Heart left ventricle (tissue), 16 donors: Measurements from ENCODE around the gene OSGEP. TPM values are rescaled to one million over a fixed set of nuclear protein-coding genes. Genes with fewer than 3 reads are reported as not detected.

Source experiments
- ATAC-seq, 4 donors: fragments of 200-7000 bp; cut with Tn5 transposase; one replicate each; pipeline ENCODE4 v1.9.1; 2020 to 2022; ENCODE audit warnings: moderate library complexity in 4 of 4, mild to moderate bottlenecking in 3 of 4, moderate number of reproducible peaks in 1 of 4
- DNase-seq, 5 donors: peaks; one replicate each; pipeline ENCODE4 v3.0.0-alpha.2; 2020
- H3K27ac ChIP-seq, 12 donors: fragments of 200-600 bp; sonication (generic) in 4 of 12; one replicate each; pipeline versions ENCODE4 v1.5.0 to v1.8.0; 2016 to 2022; ENCODE audit warnings: mild to moderate bottlenecking in 2 of 12
- H3K27me3 ChIP-seq, 9 donors: fragments of 200-600 bp; sonication (generic) in 2 of 9; one replicate each; pipeline versions ENCODE4 v1.5.1 to v1.8.0; 2016 to 2022; ENCODE audit warnings: mild to moderate bottlenecking in 3 of 9
- H3K36me3 ChIP-seq, 9 donors: fragments of 200-600 bp; sonication (generic) in 2 of 9; one replicate each; pipeline versions ENCODE4 v1.5.0 to v1.8.0; 2018 to 2022; ENCODE audit warnings: mild to moderate bottlenecking in 2 of 9
- H3K4me1 ChIP-seq, 12 donors: fragments of 200-600 bp; sonication (generic) in 4 of 12; one replicate each; pipeline versions ENCODE4 v1.5.0 to v1.8.0; 2016 to 2022; ENCODE audit warnings: mild to moderate bottlenecking in 3 of 12
- H3K4me3 ChIP-seq, 12 donors: fragments of 200-600 bp; sonication (generic) in 4 of 12; one replicate each; pipeline versions ENCODE4 v1.5.0 to v1.8.0; 2017 to 2022; ENCODE audit warnings: mild to moderate bottlenecking in 9 of 12, moderate library complexity in 4 of 12
- H3K9me3 ChIP-seq, 12 donors: fragments of 200-600 bp; sonication (generic) in 4 of 12; one replicate each; pipeline versions ENCODE4 v1.5.0 to v1.8.0; 2016 to 2022; ENCODE audit warnings: mild to moderate bottlenecking in 1 of 12
- POLR2A ChIP-seq, 2 donors: fragments of 450-650 bp; IDR thresholded peaks; one replicate each; pipeline ENCODE4 v1.6.1; 2017; ENCODE audit warnings: antibody characterized with exemption in 2 of 2, mild to moderate bottlenecking in 2 of 2, moderate library complexity in 2 of 2
- WGBS, 4 donors: extraction: QIAGEN DNeasy Blood & Tissue Kit in 2 of 4; methylation state at CpG; one replicate each; pipeline versions ENCODE4 v1.1.5 to v1.1.7; 2013 to 2018; 5-methylcytosine and 5-hydroxymethylcytosine counted together
- intact Hi-C, 10 donors: fragments of 100-400 bp; cut with DNase I; formaldehyde crosslinking; loops; one replicate each; pipeline versions ENCODE4 v1.11.1 to v1.14.2; 2022
- polyA plus RNA-seq, 2 donors: library from polyadenylated mRNA; stranded (reverse); fragments of 200-250 nt; gene quantifications; one replicate each; pipeline ENCODE4 v1.2.3, GENCODE V29; 2013
- total RNA-seq, 9 donors: library from RNA; depleted of rRNA in 2 of 9; stranded (reverse); fragments of >200 nt in 2 of 9; fragmentation: NEBNext Ultra II Directional in 3 of 9; extraction: Animal tissue kit (Norgen Biotek cat#: 25700) in 3 of 9; gene quantifications; one replicate each; pipeline versions ENCODE4 v1.1.0 to v1.2.4, GENCODE V29; 2016 to 2023
- TF ChIP-seq, protein P1 (sequence below), 12 donors: fragments of 200-600 bp; sonication (generic) in 4 of 12; IDR thresholded peaks; one replicate each; pipeline versions ENCODE4 v1.5.0 to v1.8.0; 2018 to 2022; ENCODE audit warnings: antibody characterized with exemption in 12 of 12, mild to moderate bottlenecking in 5 of 12
- donor health status: ischemic (EF 13 %, LVEDD 7.1; RV severe dilation, severe dysfunction).
- donor health status: healthy with polysubstance abuse.
- donor health status: DM: no; HTN: yes; CAD: no.
- donor health status: DM: no; HTN: no; CAD: no.
- donor health status: ischemic (EF 25% LVEDD 6.9; RV normal size, moderate dysfunction).
- donor health status: ischemic (EF 25% LVEDD 5.7; RV mildly dilated, moderate dysfunction).
- donor health status: healthy.
- donor health status: DM: yes; HTN: yes; CAD: no.
- donor health status: ischemic (EF 35%, LVEDD 5.7; RV mildly dilated, moderate dysfunction).
- donor health status: nonischemic (EF 11% LVEDD 7.7; RV severe dilation, severe dysfunction).
- donor health status: DM: yes; HTN: yes; CAD: no.
- donor health status: PGD.
- donor health status: ischemic (EF 29% LVEDD 5.4; RV normal size, mild dysfunction).
- donor health status: nonischemic (EF 23%, LVEDD 6.1; RV moderate dilation, normal function).

The OSGEP gene
- total and polyA plus RNA-seq, 11 donors: 16.1 to 40.9 (median 21.6) TPM

DNA sequence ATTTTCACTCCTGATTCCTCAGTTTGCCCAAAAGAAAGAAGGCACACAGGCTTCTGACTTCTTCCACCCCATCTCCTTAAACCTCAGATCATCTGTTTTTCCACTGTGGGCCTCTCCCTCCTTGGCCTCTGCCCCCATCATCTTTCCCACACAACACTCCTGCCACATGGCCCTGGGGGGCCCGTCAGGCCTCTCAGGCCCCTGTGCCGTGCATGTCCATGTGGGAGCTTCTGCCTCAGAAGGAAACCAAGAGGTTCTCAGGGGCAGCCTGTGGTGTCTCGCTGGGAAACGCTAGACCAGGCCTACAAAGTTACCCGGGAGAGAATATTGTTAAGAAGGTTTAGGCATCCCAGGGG lies 26.6 kb downstream of the OSGEP start:
- Histone ChIP-seq H3K9me3 (no peaks in the 10 kb centered on the region), H3K36me3 (peaks cover 0 to 3% (median 0%) of the 10 kb centered on the region in 9 donors), H3K27ac (peak overlapping the region in 5 of 12 donors; percentile 22 to 81 (median 34)), H3K4me1 (peaks cover 0 to 45% (median 1%) of the 10 kb centered on the region in 12 donors), H3K27me3 (no peaks in the 10 kb centered on the region), H3K4me3 (peak overlapping the region in 1 of 12 donors; percentile 30)
- ATAC-seq (no peak), DNase-seq (no peak)
- TF ChIP-seq POLR2A (IDR thresholded peaks at IDR 0.05): no peak
- TF ChIP-seq, protein P1, sequence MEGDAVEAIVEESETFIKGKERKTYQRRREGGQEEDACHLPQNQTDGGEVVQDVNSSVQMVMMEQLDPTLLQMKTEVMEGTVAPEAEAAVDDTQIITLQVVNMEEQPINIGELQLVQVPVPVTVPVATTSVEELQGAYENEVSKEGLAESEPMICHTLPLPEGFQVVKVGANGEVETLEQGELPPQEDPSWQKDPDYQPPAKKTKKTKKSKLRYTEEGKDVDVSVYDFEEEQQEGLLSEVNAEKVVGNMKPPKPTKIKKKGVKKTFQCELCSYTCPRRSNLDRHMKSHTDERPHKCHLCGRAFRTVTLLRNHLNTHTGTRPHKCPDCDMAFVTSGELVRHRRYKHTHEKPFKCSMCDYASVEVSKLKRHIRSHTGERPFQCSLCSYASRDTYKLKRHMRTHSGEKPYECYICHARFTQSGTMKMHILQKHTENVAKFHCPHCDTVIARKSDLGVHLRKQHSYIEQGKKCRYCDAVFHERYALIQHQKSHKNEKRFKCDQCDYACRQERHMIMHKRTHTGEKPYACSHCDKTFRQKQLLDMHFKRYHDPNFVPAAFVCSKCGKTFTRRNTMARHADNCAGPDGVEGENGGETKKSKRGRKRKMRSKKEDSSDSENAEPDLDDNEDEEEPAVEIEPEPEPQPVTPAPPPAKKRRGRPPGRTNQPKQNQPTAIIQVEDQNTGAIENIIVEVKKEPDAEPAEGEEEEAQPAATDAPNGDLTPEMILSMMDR (IDR thresholded peaks at IDR 0.05): no peak
- WGBS, 4 donors: 72 to 94% (median 87%) methylated on average over 5 of the region's 5 CpGs
- intact Hi-C loops: no loop called here

DNA sequence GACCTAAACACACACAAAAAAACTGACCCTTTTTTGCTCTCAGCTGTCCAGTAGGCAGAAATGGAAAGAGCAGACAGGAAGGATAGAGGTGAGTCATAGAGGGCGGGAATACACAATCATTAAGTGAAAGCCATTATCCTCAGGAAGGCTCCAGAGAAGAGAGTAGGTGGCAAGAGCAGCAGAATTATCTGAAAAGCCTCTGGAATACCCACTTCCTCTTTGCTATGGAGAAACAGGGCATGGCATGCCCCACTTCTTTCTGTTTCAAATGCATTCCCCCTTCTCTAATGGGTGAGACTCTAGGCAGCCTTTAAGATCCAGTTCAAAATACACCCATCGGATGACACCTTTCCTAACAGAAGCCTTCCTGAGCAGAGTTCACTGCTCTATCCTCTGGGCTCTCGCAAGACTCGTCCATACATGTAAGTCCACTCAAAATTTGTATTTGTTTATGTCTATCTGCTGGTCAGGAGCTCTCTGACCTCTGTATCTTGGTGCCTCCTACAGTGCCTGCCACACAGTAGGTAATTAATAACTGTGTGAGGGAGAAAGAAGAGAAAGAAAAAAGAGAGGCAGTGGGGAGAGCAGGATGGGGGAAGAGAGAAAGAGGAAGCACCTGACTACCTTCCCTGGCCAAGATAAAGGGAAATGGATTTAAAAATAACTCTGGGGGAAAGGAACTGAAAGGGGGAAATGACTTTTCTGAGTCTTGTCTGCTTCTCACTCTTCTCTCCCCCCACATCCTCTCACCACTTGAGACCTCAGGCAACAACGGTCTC lies 27.2 kb downstream of the OSGEP start:
- peak overlapping the region in 3 of 12 donors; percentile 22 to 81 (median 34) for H3K27ac ChIP-seq
- intact Hi-C loops: no loop called here
- H3K36me3 ChIP-seq: peaks cover 0 to 3% (median 0%) of the 10 kb centered on the region in 9 donors
- ATAC-seq (peak; percentile 3 to 76 (median 66)), DNase-seq (no peak)
- H3K4me3 ChIP-seq: peak overlapping the region in 1 of 12 donors; percentile 30
- no peak for TF ChIP-seq POLR2A (IDR thresholded peaks at IDR 0.05)
- TF ChIP-seq, protein P1 (IDR thresholded peaks at IDR 0.05): no peak
- WGBS, 4 donors: 60 to 69% (median 66%) methylated on average over 5 of the region's 5 CpGs
- no peaks in the 10 kb centered on the region for H3K27me3 ChIP-seq
- peaks cover 0 to 45% (median 1%) of the 10 kb centered on the region in 12 donors for H3K4me1 ChIP-seq
- H3K9me3 ChIP-seq: no peaks in the 10 kb centered on the region

DNA sequence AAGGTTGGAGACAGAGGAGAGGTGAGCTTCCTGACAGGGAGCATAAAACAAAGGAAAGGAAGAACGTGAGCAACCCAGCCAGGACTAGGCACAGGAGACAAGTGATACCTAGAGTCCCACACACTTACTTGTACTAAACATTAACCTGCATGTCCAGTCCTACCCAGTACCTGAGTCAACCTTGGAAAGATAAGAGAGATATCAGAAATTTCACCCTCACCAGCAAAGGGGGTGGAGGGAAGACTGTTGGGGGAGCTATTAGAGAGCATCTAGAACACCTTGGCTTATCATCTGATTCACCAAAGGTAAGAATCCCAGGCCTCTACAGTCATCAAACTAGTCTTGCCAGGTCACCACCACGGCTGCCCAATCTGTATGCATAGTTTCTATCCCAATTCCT lies 29.8 kb downstream of the OSGEP start:
- Histone ChIP-seq H3K27me3 (no peaks in the 10 kb centered on the region), H3K9me3 (no peaks in the 10 kb centered on the region), H3K36me3 (peaks cover 0 to under 1% (median 0%) of the 10 kb centered on the region in 9 donors), H3K4me1 (peaks cover 0 to 36% (median 0%) of the 10 kb centered on the region in 12 donors), H3K4me3 (no peak overlapping the region), H3K27ac (no peak overlapping the region)
- intact Hi-C loops: no loop called here
- ATAC-seq (no peak), DNase-seq (no peak)
- TF ChIP-seq POLR2A (IDR thresholded peaks at IDR 0.05): no peak
- 36 to 56% (median 37%) methylated on average over 2 of the region's 2 CpGs for WGBS, 4 donors

DNA sequence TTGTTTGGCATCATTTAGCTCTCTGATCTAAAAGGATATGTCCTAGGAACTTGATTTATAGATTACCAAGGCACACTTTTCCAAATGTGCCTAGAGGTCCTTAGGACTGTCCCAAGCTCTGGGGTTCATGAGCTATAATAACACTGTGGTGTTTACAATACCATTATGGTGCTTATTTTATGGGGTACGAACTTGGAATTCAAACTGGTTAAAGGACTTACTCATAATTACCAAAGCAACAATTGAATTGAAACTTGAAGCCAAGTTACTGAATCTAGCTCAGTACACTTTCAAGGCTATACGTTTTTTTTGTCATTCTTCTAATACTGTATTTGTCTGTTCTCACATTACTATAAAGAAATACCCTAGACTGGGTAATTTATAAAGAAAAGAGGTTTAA lies 31.7 kb downstream of the OSGEP start:
- no peaks in the 10 kb centered on the region for H3K27me3 ChIP-seq
- intact Hi-C loops: no loop called here
- DNase-seq (no peak), ATAC-seq (no peak)
- TF ChIP-seq, protein P1 (IDR thresholded peaks at IDR 0.05): no peak
- TF ChIP-seq POLR2A (IDR thresholded peaks at IDR 0.05): no peak
- H3K4me3 ChIP-seq: no peak overlapping the region
- no peak overlapping the region for H3K27ac ChIP-seq
- 64 to 69% (median 66%) methylated on average over 2 of the region's 2 CpGs for WGBS, 4 donors
- no peaks in the 10 kb centered on the region for H3K9me3 ChIP-seq
- no peaks in the 10 kb centered on the region for H3K36me3 ChIP-seq
- H3K4me1 ChIP-seq: peaks cover 0 to 27% (median 0%) of the 10 kb centered on the region in 12 donors
